GM12878 (cell line): ENCODE data around the gene IFRD2. TPM values are rescaled to one million over a fixed set of nuclear protein-coding genes. Genes with fewer than 3 reads are reported as not detected.

ENCODE experiments used
- ATAC-seq: fragments of 200-7000 bp; cut with Tn5 transposase; 3 replicates; pipeline ENCODE4 v1.9.1; 2020; ENCODE audit warnings: mild to moderate bottlenecking, moderate library complexity
- Bru-seq: library from RNA; stranded (reverse); fragments of 400-500 nt; gene quantifications from one replicate; lab custom pipeline; 2021; lab: Mats Ljungman, UMichigan
- BruChase-seq, 2 experiments: library from RNA; stranded (reverse); fragments of 400-500 nt; gene quantifications; one replicate each; lab custom pipeline; 2021; lab: Mats Ljungman, UMichigan
- BruUV-seq: library from RNA; stranded (reverse); fragments of 400-500 nt; replicated peaks from 2 replicates; lab custom pipeline; 2021; lab: Mats Ljungman, UMichigan
- CTCF ChIA-PET: fragments of 300-600 bp; sonication (Branson Sonifier 250); formaldehyde crosslinking; extraction: SDS; loops from one replicate; lab custom pipeline; 2021; ENCODE audit warnings: inconsistent platforms; lab: Yijun Ruan, JAX
- POLR2A ChIA-PET: fragments of 350-600 bp; formaldehyde crosslinking; extraction: SDS; loops from one replicate; lab custom pipeline; 2021; ENCODE audit warnings: inconsistent platforms; lab: Charles Lee
- RAD21 ChIA-PET: fragments of 300-600 bp; sonication (Branson Sonifier 250); formaldehyde crosslinking; loops from one replicate; lab custom pipeline; 2023; ENCODE audit warnings: antibody characterized with exemption; ENCODE audit not compliant: unreplicated experiment; lab: Charles Lee
- SMC1A ChIA-PET: fragments of 300-600 bp; sonication (Branson Sonifier 250); formaldehyde crosslinking; loops from one replicate; lab custom pipeline; 2023; ENCODE audit not compliant: unreplicated experiment, uncharacterized antibody; lab: Charles Lee
- DNase-seq: peaks from one replicate; pipeline ENCODE4 v3.0.0-alpha.2; 2011; ENCODE audit warnings: low read depth, low spot score
- FAIRE-seq: peaks from 3 replicates; lab custom pipeline; 2011; peaks lifted over from hg19 to GRCh38; lab: Jason Lieb, UNC
- H2AFZ ChIP-seq: 2 replicates; pipeline ENCODE4 v1.6.0; 2011; ENCODE audit warnings: low read depth, low read length, control low read depth; ENCODE audit not compliant: control insufficient read depth
- H3K27ac ChIP-seq: 2 replicates; pipeline ENCODE4 v1.5.1; 2011; ENCODE audit warnings: control low read depth; ENCODE audit not compliant: control insufficient read depth, insufficient read depth
- H3K27me3 ChIP-seq, 2 experiments: replicated peaks in 1 of 2; 2 replicates each; pipeline versions ENCODE4 v1.6.0 to v1.6.1; 2011; ENCODE audit warnings: low read length in 1 of 2; ENCODE audit not compliant: control insufficient read depth in 2 of 2, insufficient read depth in 2 of 2
- H3K36me3 ChIP-seq, 2 experiments: 2 replicates each; pipeline ENCODE4 v1.5.1; 2011; ENCODE audit warnings: low read length in 1 of 2; ENCODE audit not compliant: control insufficient read depth in 2 of 2, insufficient read depth in 2 of 2
- H3K4me1 ChIP-seq: 2 replicates; pipeline ENCODE4 v1.6.1; 2011; ENCODE audit warnings: mild to moderate bottlenecking, low read length, moderate library complexity, mixed read lengths; ENCODE audit not compliant: control insufficient read depth, insufficient read depth
- H3K4me2 ChIP-seq: 2 replicates; pipeline ENCODE4 v1.6.0; 2011; ENCODE audit warnings: control low read depth; ENCODE audit not compliant: control insufficient read depth, insufficient read depth
- H3K4me3 ChIP-seq: fragments of 200-600 bp; sonication (generic); 2 replicates; pipeline ENCODE4 v1.5.1; 2016
- H3K79me2 ChIP-seq: 2 replicates; pipeline ENCODE4 v1.6.0; 2011; ENCODE audit warnings: low read length; ENCODE audit not compliant: control insufficient read depth, insufficient read depth
- H3K9ac ChIP-seq: 2 replicates; pipeline ENCODE4 v1.8.0; 2011; ENCODE audit warnings: low read length, control low read depth, mixed read lengths; ENCODE audit not compliant: control insufficient read depth, insufficient read depth
- H3K9me3 ChIP-seq: replicated peaks from 3 replicates; pipeline ENCODE4 v1.5.1; 2011; ENCODE audit warnings: mild to moderate bottlenecking, low read length; ENCODE audit not compliant: control insufficient read depth, insufficient read depth
- H4K20me1 ChIP-seq: 2 replicates; pipeline ENCODE4 v1.6.0; 2011; ENCODE audit not compliant: control insufficient read depth, insufficient read depth
- BCL11A ChIP-seq: IDR thresholded peaks from 2 replicates; pipeline ENCODE4 v1.6.1; 2011; ENCODE audit warnings: low read depth, low read length
- GABPA ChIP-seq: IDR thresholded peaks from 2 replicates; pipeline ENCODE4 v1.6.1; 2014; ENCODE audit warnings: antibody characterized with exemption, low read depth, mild to moderate bottlenecking, inconsistent platforms
- IRF4 ChIP-seq: IDR thresholded peaks from 2 replicates; pipeline ENCODE4 v1.6.1; 2011; ENCODE audit warnings: low read depth, low read length
- MTA3 ChIP-seq: IDR thresholded peaks from 2 replicates; pipeline ENCODE4 v1.6.1; 2012; ENCODE audit warnings: low read length, inconsistent platforms, borderline replicate concordance
- NFXL1 ChIP-seq: fragments of 450-650 bp; IDR thresholded peaks from 2 replicates; pipeline ENCODE4 v1.6.1; 2017; ENCODE audit warnings: antibody characterized with exemption, mild to moderate bottlenecking, borderline replicate concordance
- NR2C1 ChIP-seq: fragments of 450-650 bp; IDR thresholded peaks from 2 replicates; pipeline ENCODE4 v1.6.1; 2017; ENCODE audit warnings: antibody characterized with exemption, mild to moderate bottlenecking, moderate library complexity
- PAX5 ChIP-seq: IDR thresholded peaks from 2 replicates; pipeline ENCODE4 v1.6.1; 2011; ENCODE audit warnings: low read depth, low read length, borderline replicate concordance
- POLR2AphosphoS5 ChIP-seq: IDR thresholded peaks from 2 replicates; pipeline ENCODE4 v1.6.1; 2011; ENCODE audit warnings: mild to moderate bottlenecking, low read length, inconsistent platforms
- TCF7 ChIP-seq: IDR thresholded peaks from 2 replicates; pipeline ENCODE4 v1.6.1; 2014; ENCODE audit warnings: antibody characterized with exemption, borderline replicate concordance
- WRNIP1 ChIP-seq: IDR thresholded peaks from 2 replicates; pipeline ENCODE4 v1.6.1; 2011; ENCODE audit warnings: low read depth, low read length, improper control_type of control experiment, borderline replicate concordance
- ZNF622 ChIP-seq: fragments of 450-650 bp; IDR thresholded peaks from 2 replicates; pipeline ENCODE4 v1.6.1; 2017; ENCODE audit warnings: mild to moderate bottlenecking, inconsistent platforms
- WGBS: methylation state at CpG from one replicate; pipeline ENCODE4 v1.1.6; 2016; ENCODE audit warnings: low lambda C conversion rate; ENCODE audit not compliant: insufficient replicate concordance, insufficient coverage; ENCODE audit errors: missing lambda C conversion rate; 5-methylcytosine and 5-hydroxymethylcytosine counted together
- in situ Hi-C: fragments of 300-500 bp; cut with MboI; formaldehyde crosslinking; loops from 9 replicates; pipeline ENCODE4 v1.14.3; 2018; ENCODE audit warnings: mixed read lengths
- intact Hi-C: fragments of 100-400 bp; cut with micrococcal nuclease; formaldehyde crosslinking; loops from one replicate; pipeline ENCODE4 v1.14.2; 2022; ENCODE audit not compliant: unreplicated experiment
- long read RNA-seq, 2 experiments: library from polyadenylated mRNA; unstranded; transcript quantifications; one replicate each; pipeline ENCODE4 v2.0.0, GENCODE V29; 2019 to 2020
- polyA minus RNA-seq, 3 experiments: library from RNA; depleted of rRNA, polyadenylated mRNA; stranded (reverse); fragments of >200 nt; gene quantifications; 2 replicates each; pipeline ENCODE4 v1.2.3, GENCODE V29; 2011
- polyA plus RNA-seq, 11 experiments: library from polyadenylated mRNA; depleted of rRNA in 4 of 11; unstranded in 6 of 11; stranded (reverse) in 5 of 11; fragments of >200 nt; fragmentation: Nextera tagmentation in 4 of 11; fragmentation: Illumina TruSeq in 1 of 11; extraction: Ambion mirVana in 4 of 11; extraction: Trizol in 1 of 11; gene quantifications; 1 replicate in 1 of 11; 2 replicates in 10 of 11; pipeline versions ENCODE4 v1.2.1 to v1.2.3, GENCODE V29; 2011 to 2016; ENCODE audit warnings: inconsistent platforms in 2 of 11, missing spikeins in 2 of 11, low read depth in 1 of 11
- total RNA-seq, 4 experiments: library from RNA; depleted of rRNA in 3 of 4; stranded (reverse); fragments of >200 nt in 3 of 4; fragmentation: Illumina TruSeq in 1 of 4; extraction: Trizol in 1 of 4; gene quantifications; 2 replicates each; pipeline versions ENCODE4 v1.2.1 to v1.2.3, GENCODE V29; 2013 to 2021
- TF ChIP-seq, protein P1 (sequence below): IDR thresholded peaks from 2 replicates; pipeline ENCODE4 v1.6.1; 2012; ENCODE audit warnings: low read depth, low read length, improper control_type of control experiment
- TF ChIP-seq, protein P2 (sequence below): fragments of 450-650 bp; IDR thresholded peaks from 2 replicates; pipeline ENCODE4 v1.6.1; 2014; ENCODE audit warnings: mild to moderate bottlenecking
- TF ChIP-seq, protein P3 (sequence below): fragments of 450-650 bp; IDR thresholded peaks from 2 replicates; pipeline ENCODE4 v1.6.1; 2017; ENCODE audit warnings: mild to moderate bottlenecking

The IFRD2 gene
- total RNA-seq (2013; cell fraction: nucleolus; rRNA removed): 91.8 and 111 TPM in 2 replicates
- total RNA-seq (2014; rRNA removed) (81.7 and 100 TPM in 2 replicates), total RNA-seq (2014; rRNA removed; fragmentation: Illumina TruSeq; extraction: Trizol) (47.5 and 52.0 TPM in 2 replicates), total RNA-seq (2021) (96.6 and 103 TPM in 2 replicates), polyA plus RNA-seq (2011; rRNA removed) (12.4 and 19.1 TPM in 2 replicates), polyA plus RNA-seq (2014; fragmentation: Illumina TruSeq; extraction: Trizol) (19.1 and 44.1 TPM in 2 replicates), polyA plus RNA-seq (2014; fragmentation: Nextera tagmentation; extraction: Ambion mirVana) (10 to 100 TPM; 33.7 to 82.8 TPM), polyA plus RNA-seq (2014; rRNA removed) (77.8 and 87.5 TPM in 2 replicates), polyA plus RNA-seq (2016; fragmentation: Nextera tagmentation; extraction: Ambion mirVana) (100 to 1,000 TPM; 144 to 153 TPM), polyA minus RNA-seq (2011; rRNA and poly(A)+ RNA removed) (21.5 and 46.9 TPM in 2 replicates), Bru-seq, nascent RNA (percentile 65 among the genes with signal in this experiment), BruChase-seq, experiment 1, labeled RNA remaining after a 6-hour chase (percentile 74 among the genes with signal in this experiment), BruChase-seq, experiment 2, labeled RNA remaining after a 2-hour chase (percentile 65 among the genes with signal in this experiment)
- polyA plus RNA-seq (2011; ENCODE audit: low read depth): 21.2 TPM
- polyA plus RNA-seq (2011; cell fraction: cytosol; rRNA removed): 43.7 and 61.2 TPM in 2 replicates
- 223 and 239 TPM in 2 replicates for polyA plus RNA-seq (2011; cell fraction: nucleus; rRNA removed)
- 40.6 and 41.3 TPM in 2 replicates for polyA plus RNA-seq (2012)
- polyA minus RNA-seq (2011; cell fraction: cytosol; rRNA and poly(A)+ RNA removed): 12.7 and 13.8 TPM in 2 replicates
- 51.4 and 96.7 TPM in 2 replicates for polyA minus RNA-seq (2011; cell fraction: nucleus; rRNA and poly(A)+ RNA removed)
- long read RNA-seq, experiment 1, transcript IFRD2-202 (12 exons, 2,109 nt): major isoform, 75 of 98 reads
- long read RNA-seq, experiment 1, partial matches to known transcripts: 9 of 98 reads
- long read RNA-seq, experiment 1, other reads (novel, unspliced or antisense): 14 of 98 reads
- long read RNA-seq, experiment 2, transcript IFRD2-202 (12 exons, 2,109 nt): major isoform, 41 of 57 reads
- long read RNA-seq, experiment 2, partial matches to known transcripts: 5 of 57 reads
- long read RNA-seq, experiment 2, other reads (novel, unspliced or antisense): 11 of 57 reads

- no peaks in the 10 kb centered on the region for H3K9me3 ChIP-seq
- H3K36me3 ChIP-seq: peaks cover 0 to 26% of the 10 kb centered on the region in 2 experiments; a peak in 3 of 4 replicates
- peak within 1 kb of the TSS; percentile 83 for H3K9ac ChIP-seq
- peak; percentile 99 for ATAC-seq
- peak within 1 kb of the TSS; percentile 78 for H2AFZ ChIP-seq
- peak within 1 kb of the TSS; percentile 66 for H3K27ac ChIP-seq
- TSS peak; percentile 94 for BruUV-seq
- no peaks in the 10 kb centered on the region for H3K27me3 ChIP-seq
- ChIA-PET RAD21 (interaction anchor here (0.6 to 1.2 kb wide), 5 partner anchors 21 to 57 kb away, joined by 3 to 6 read pairs (median 3); partner anchors contain the start of gene GNAI2), CTCF (interaction anchor here (0.8 to 2.5 kb wide), 6 partner anchors 32 to 952 kb away, joined by 3 to 8 read pairs (median 4); no protein-coding TSS in a partner anchor), POLR2A (interaction anchor here (0.6 to 2.1 kb wide), 7 partner anchors 9 to 59 kb away, joined by 3 to 11 read pairs (median 3); partner anchors contain the start of genes CYB561D2, GNAI2 and NPRL2), SMC1A (no interaction called here)
- FAIRE-seq: peak; percentile 99
- H3K4me3 ChIP-seq: peak within 1 kb of the TSS; percentile 97
- H3K79me2 ChIP-seq: peaks cover 21% of the 10 kb centered on the region
- WGBS: 2% methylated on average over 45 of the region's 67 CpGs
- in situ Hi-C loops: no loop called here
- DNase-seq: peak; percentile 92
- H4K20me1 ChIP-seq: no peaks in the 10 kb centered on the region
- intact Hi-C loops: loop anchor here (1.0 kb wide), 1 partner anchor 56 kb away; the partner anchor contains the start of gene GNAI2
- peaks cover 3% of the 10 kb centered on the region; the same call in 1 of the 2 replicates for H3K4me1 ChIP-seq
- H3K4me2 ChIP-seq: peak within 1 kb of the TSS; percentile 89
- TF ChIP-seq PAX5: 0 out of 2 replicates have a peak, but pooled peaks have one; percentile 49
- no peak for TF ChIP-seq IRF4
- TF ChIP-seq, protein P1, sequence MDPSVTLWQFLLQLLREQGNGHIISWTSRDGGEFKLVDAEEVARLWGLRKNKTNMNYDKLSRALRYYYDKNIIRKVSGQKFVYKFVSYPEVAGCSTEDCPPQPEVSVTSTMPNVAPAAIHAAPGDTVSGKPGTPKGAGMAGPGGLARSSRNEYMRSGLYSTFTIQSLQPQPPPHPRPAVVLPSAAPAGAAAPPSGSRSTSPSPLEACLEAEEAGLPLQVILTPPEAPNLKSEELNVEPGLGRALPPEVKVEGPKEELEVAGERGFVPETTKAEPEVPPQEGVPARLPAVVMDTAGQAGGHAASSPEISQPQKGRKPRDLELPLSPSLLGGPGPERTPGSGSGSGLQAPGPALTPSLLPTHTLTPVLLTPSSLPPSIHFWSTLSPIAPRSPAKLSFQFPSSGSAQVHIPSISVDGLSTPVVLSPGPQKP: peak; percentile 73; the same call in 1 of the 2 replicates
- TF ChIP-seq, protein P2, sequence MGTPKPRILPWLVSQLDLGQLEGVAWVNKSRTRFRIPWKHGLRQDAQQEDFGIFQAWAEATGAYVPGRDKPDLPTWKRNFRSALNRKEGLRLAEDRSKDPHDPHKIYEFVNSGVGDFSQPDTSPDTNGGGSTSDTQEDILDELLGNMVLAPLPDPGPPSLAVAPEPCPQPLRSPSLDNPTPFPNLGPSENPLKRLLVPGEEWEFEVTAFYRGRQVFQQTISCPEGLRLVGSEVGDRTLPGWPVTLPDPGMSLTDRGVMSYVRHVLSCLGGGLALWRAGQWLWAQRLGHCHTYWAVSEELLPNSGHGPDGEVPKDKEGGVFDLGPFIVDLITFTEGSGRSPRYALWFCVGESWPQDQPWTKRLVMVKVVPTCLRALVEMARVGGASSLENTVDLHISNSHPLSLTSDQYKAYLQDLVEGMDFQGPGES: no peak
- TF ChIP-seq WRNIP1: 0 out of 2 replicates have a peak, but pooled peaks have one; percentile 83
- no peak for TF ChIP-seq GABPA
- TF ChIP-seq, protein P3, sequence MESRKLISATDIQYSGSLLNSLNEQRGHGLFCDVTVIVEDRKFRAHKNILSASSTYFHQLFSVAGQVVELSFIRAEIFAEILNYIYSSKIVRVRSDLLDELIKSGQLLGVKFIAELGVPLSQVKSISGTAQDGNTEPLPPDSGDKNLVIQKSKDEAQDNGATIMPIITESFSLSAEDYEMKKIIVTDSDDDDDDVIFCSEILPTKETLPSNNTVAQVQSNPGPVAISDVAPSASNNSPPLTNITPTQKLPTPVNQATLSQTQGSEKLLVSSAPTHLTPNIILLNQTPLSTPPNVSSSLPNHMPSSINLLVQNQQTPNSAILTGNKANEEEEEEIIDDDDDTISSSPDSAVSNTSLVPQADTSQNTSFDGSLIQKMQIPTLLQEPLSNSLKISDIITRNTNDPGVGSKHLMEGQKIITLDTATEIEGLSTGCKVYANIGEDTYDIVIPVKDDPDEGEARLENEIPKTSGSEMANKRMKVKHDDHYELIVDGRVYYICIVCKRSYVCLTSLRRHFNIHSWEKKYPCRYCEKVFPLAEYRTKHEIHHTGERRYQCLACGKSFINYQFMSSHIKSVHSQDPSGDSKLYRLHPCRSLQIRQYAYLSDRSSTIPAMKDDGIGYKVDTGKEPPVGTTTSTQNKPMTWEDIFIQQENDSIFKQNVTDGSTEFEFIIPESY: no peak
- TF ChIP-seq MTA3: no peak
- peak; percentile 89 for TF ChIP-seq NR2C1
- TF ChIP-seq BCL11A: no peak
- TF ChIP-seq POLR2AphosphoS5: peak; percentile 70
- no peak for TF ChIP-seq TCF7
- no peak for TF ChIP-seq NFXL1
- no peak for TF ChIP-seq ZNF622
These were observed at the start of gene IFRD2 for GRCh38 chr3:50292159-50293078. IFRD2 (minus strand) TSS chr3:50292429; CDS start chr3:50292274, 155 bp downstream.
